ENCODE measurements around the gene ATP9B. TPM values are rescaled to one million over a fixed set of nuclear protein-coding genes. Genes with fewer than 3 reads are reported as not detected.

The ATP9B gene
- total and polyA plus RNA-seq, 10 of the 15 experiments (the other 5 are each of a cell fraction or from before 2014, with no cell fraction given) = 0.74 to 20.7 (median 12.9) TPM

DNA sequence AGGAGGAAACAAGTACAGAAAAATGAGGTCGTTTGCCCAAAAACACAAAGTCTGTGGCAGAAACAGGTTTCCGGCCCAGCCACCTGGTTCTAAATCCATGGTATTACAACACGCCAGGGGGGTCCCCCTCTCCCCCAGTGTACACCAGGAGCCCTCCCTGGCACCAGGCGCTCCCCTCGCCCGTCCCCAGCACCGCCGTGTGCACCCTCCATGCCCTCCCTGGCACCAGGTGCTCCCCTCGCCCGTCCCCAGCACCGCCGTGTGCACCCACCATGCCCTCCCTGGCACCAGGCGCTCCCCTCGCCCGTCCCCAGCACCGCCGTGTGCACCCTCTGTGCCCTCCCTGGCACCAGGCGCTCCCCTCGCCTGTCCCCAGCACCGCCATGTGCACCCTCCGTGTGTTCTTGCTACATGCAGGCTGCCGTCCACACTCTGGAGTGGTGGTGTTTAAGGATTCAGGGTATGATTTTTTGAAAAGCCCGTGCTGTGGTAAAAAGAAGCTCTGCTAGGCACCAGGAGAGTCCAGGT, 266.7 kb downstream of the ATP9B start:
- no peak overlapping the region for H3K9ac ChIP-seq (ENCODE audit: control insufficient read depth, insufficient read depth, low read length)
- no peaks in the 10 kb centered on the region for H4K20me1 ChIP-seq (ENCODE audit: control insufficient read depth, insufficient read depth)
- H3K4me2 ChIP-seq (ENCODE audit: control insufficient read depth, insufficient read depth) = no peak overlapping the region
- WGBS (ENCODE audit: insufficient coverage, insufficient replicate concordance, low lambda C conversion rate, missing lambda C conversion rate) = 92% methylated on average over 14 of the region's 23 CpGs
- no peak overlapping the region for H2AFZ ChIP-seq (ENCODE audit: control insufficient read depth, low read depth, low read length)
- DNase-seq (ENCODE audit: low read depth, low spot score) = no peak
- H3K4me1 ChIP-seq (ENCODE audit: control insufficient read depth, insufficient read depth, low read length) = no peaks in the 10 kb centered on the region
- peaks cover 2 to 3% of the 10 kb centered on the region in 2 experiments; a peak in 2 of 4 replicates for H3K36me3 ChIP-seq (ENCODE audit: control insufficient read depth in 2 of 2, insufficient read depth in 2 of 2, low read length in 1 of 2)
- FAIRE-seq = no peak
- in situ Hi-C loops (cut with MboI) = no loop called here
- intact Hi-C loops (cut with micrococcal nuclease; ENCODE audit: unreplicated experiment) = no loop called here
- TF ChIP-seq ATF7 (IDR thresholded peaks at IDR 0.05; ENCODE audit: low read depth) (no peak), EZH2 (IDR thresholded peaks at IDR 0.05; ENCODE audit: borderline replicate concordance, control insufficient read depth, low read depth, low read length) (no peak), ZNF217 (IDR thresholded peaks at IDR 0.05) (no peak), RAD51 (IDR thresholded peaks at IDR 0.05) (no peak), TCF7 (IDR thresholded peaks at IDR 0.05; ENCODE audit: borderline replicate concordance) (no peak), ZNF622 (IDR thresholded peaks at IDR 0.05) (no peak), SREBF2 (IDR thresholded peaks at IDR 0.05; ENCODE audit: low read length) (no peak), BCL11A (IDR thresholded peaks at IDR 0.05; ENCODE audit: low read depth, low read length) (no peak), RB1 (IDR thresholded peaks at IDR 0.05; ENCODE audit: borderline replicate concordance) (no peak), EGR1 (IDR thresholded peaks at IDR 0.05; ENCODE audit: borderline replicate concordance in 1 of 2, low read depth in 2 of 2, low read length in 2 of 2) (no peak)
- TF ChIP-seq, protein P1, sequence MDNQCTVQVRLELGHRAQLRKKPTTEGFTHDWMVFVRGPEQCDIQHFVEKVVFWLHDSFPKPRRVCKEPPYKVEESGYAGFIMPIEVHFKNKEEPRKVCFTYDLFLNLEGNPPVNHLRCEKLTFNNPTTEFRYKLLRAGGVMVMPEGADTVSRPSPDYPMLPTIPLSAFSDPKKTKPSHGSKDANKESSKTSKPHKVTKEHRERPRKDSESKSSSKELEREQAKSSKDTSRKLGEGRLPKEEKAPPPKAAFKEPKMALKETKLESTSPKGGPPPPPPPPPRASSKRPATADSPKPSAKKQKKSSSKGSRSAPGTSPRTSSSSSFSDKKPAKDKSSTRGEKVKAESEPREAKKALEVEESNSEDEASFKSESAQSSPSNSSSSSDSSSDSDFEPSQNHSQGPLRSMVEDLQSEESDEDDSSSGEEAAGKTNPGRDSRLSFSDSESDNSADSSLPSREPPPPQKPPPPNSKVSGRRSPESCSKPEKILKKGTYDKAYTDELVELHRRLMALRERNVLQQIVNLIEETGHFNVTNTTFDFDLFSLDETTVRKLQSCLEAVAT (IDR thresholded peaks at IDR 0.05) = no peak
- TF ChIP-seq, protein P2, sequence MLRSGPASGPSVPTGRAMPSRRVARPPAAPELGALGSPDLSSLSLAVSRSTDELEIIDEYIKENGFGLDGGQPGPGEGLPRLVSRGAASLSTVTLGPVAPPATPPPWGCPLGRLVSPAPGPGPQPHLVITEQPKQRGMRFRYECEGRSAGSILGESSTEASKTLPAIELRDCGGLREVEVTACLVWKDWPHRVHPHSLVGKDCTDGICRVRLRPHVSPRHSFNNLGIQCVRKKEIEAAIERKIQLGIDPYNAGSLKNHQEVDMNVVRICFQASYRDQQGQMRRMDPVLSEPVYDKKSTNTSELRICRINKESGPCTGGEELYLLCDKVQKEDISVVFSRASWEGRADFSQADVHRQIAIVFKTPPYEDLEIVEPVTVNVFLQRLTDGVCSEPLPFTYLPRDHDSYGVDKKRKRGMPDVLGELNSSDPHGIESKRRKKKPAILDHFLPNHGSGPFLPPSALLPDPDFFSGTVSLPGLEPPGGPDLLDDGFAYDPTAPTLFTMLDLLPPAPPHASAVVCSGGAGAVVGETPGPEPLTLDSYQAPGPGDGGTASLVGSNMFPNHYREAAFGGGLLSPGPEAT (IDR thresholded peaks at IDR 0.05; ENCODE audit: low read depth) = no peak
- TF ChIP-seq, protein P3, sequence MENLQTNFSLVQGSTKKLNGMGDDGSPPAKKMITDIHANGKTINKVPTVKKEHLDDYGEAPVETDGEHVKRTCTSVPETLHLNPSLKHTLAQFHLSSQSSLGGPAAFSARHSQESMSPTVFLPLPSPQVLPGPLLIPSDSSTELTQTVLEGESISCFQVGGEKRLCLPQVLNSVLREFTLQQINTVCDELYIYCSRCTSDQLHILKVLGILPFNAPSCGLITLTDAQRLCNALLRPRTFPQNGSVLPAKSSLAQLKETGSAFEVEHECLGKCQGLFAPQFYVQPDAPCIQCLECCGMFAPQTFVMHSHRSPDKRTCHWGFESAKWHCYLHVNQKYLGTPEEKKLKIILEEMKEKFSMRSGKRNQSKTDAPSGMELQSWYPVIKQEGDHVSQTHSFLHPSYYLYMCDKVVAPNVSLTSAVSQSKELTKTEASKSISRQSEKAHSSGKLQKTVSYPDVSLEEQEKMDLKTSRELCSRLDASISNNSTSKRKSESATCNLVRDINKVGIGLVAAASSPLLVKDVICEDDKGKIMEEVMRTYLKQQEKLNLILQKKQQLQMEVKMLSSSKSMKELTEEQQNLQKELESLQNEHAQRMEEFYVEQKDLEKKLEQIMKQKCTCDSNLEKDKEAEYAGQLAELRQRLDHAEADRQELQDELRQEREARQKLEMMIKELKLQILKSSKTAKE (IDR thresholded peaks at IDR 0.05; ENCODE audit: low read depth, poor library complexity, severe bottlenecking) = no peak
- H3K27ac ChIP-seq (ENCODE audit: control insufficient read depth, insufficient read depth) = no peak overlapping the region
- no peaks in the 10 kb centered on the region for H3K27me3 ChIP-seq (replicated peaks in 1 of 2; ENCODE audit: control insufficient read depth in 2 of 2, insufficient read depth in 2 of 2, low read length in 1 of 2)
- POLR2A ChIA-PET = no interaction called here
- H3K4me3 ChIP-seq = no peak overlapping the region
- H3K9me3 ChIP-seq (replicated peaks; ENCODE audit: control insufficient read depth, insufficient read depth, low read length) = no peaks in the 10 kb centered on the region
- RAD21 ChIA-PET (ENCODE audit: unreplicated experiment) = no interaction called here
- CTCF ChIA-PET = no interaction called here
- no peak for ATAC-seq
- H3K79me2 ChIP-seq (ENCODE audit: control insufficient read depth, insufficient read depth, low read length) = no peaks in the 10 kb centered on the region
- no TSS peak for BruUV-seq (replicated peaks)
- SMC1A ChIA-PET (ENCODE audit: uncharacterized antibody, unreplicated experiment) = interaction anchor here (0.7 kb wide), 1 partner anchor 1571 kb away, joined by 3 read pairs; no protein-coding TSS in a partner anchor
